ENCODE results near the gene AQP3.
"Not testable (repeated sequence)": the region's sequence is repeated elsewhere in the genome, so short reads cannot be mapped to it uniquely, and the experiment has no call there.

The AQP3 gene

DNA sequence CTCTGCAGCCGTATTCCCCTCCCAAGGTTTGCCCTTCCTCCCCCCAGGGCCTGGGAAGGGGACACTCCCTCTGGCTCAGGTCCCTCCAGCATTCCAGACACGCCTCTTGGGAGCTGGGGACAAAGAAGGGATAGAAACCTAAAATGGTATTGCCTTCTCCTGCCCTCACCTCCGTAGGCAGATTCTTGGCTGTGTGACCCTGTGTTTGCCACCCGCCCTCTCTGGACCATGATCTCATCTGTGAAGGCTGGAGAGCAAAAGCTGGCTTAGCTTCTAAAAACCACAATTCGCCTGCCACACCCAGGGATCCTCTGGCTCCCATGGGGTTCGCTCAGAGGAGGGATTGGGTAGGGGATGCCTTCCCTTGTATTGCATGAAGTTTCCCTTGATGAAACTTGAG is 7.7 kb downstream of the AQP3 start:
- FAIRE-seq, result no peak

DNA sequence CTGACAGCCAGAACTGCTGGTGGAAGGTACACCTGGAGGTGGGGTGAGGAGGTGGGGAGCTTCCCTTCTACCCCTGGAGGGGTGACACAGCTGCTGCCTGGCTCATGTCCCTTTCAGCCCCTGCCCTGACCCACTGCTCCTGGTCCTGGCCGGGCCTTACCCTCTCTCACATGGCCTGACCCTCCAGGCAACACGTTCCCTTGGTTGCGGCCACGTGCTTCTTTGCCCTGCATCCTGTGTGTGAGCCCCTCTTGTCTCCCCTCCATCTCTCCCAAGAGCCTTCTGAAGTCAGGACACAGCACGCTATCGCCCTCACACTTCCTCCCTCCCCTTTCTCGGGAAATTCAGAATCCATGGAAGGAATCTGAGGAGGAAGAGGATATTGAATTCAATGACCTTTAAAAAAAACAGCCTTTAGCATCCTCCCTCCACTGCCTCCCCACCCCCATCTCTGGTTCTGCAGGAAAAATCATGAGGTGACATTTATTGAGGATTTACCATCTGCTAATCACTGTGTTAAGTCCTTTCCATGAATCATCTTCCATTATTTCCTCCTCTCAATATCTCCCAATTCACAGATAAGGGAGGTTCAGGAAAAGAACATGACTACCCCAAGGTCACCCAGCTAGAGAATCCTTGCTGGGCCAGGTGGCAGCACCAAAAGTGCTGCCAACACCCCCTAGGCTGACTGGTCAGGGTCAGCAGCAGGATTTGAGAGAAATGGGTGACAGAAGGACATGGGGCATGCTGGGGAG is 8.3 kb downstream of the AQP3 start:
- no peak for FAIRE-seq

DNA sequence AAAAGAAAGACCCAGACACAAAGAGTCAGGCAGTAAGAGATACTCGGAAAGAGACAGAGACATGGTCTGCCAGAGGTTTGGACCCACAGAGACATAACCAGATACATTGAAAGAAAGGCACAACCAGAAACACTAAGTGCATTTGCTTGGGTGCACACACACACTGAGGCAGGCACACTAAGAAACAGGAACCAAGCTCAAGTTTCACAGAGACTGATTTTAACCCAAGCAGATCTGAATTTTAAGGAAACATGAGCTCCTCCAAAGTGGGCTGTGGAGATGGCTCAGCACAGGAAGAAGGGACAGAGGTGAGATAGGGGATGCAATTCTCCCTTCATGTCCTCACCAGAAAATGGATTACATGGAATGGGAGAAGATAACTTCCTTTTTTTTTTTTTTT is 9.5 kb downstream of the AQP3 start:
- no peak for FAIRE-seq

DNA sequence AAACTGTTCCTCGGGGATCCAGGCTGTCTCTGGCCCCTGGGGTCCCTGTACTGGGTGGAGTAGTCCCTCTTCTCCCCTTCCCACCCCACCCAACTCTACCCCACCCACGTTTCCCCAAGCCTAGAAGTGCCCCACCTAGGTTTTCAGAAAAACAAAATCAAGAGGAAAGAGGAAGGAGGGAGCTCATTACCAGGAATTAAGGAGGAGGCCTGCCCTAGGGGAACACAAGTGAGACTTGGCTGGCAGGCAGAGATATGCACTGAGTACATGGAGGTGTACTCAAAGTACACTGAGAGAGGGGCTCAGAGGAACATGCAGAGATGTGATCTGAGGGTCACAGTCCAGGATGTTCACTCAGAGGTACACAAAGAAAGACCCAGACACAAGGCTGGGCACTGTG is 10.2 kb downstream of the AQP3 start:
- no peak for FAIRE-seq

DNA sequence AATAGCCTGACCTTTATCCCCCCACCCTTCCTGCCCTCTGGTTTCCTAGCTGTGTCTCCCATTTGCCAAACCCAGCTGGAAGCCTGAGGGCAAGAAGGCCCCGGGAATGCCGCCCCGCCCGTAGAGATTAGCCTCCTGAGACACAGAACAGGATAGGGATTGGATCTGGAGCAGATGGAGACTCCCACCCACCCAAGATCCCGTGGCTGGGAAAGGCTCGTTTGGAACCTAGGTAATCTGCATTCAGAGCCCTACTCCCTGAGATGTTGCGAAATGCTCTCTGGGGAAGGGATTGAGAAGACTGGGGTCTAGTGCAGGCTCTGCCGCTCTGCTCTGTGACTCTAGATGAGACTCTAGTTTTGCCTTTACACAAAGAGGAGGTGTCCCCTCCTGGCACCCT is 10.9 kb downstream of the AQP3 start:
- FAIRE-seq, result no peak

DNA sequence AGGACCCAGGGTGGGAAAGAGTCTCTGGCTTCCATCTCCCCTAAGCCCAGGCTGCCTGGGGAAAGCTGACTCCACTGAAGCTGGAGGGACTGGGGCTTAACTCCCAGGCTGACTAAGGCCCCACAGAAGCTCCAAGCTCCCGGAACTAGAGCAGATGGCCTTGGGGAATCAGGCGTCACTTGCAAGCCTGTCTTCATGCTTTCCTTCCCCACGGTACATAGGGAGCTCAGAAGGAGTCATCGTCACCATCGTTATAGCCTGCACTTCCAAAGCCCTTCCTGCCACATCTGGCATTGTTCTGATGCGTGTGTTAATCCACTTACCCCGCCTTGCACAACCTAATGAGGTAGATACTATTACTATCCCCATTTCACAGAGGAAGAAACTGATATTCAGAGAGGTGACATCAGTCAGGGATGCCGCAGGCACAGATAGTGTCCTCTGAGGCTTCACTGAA is 11.5 kb downstream of the AQP3 start:
- no peak for FAIRE-seq

DNA sequence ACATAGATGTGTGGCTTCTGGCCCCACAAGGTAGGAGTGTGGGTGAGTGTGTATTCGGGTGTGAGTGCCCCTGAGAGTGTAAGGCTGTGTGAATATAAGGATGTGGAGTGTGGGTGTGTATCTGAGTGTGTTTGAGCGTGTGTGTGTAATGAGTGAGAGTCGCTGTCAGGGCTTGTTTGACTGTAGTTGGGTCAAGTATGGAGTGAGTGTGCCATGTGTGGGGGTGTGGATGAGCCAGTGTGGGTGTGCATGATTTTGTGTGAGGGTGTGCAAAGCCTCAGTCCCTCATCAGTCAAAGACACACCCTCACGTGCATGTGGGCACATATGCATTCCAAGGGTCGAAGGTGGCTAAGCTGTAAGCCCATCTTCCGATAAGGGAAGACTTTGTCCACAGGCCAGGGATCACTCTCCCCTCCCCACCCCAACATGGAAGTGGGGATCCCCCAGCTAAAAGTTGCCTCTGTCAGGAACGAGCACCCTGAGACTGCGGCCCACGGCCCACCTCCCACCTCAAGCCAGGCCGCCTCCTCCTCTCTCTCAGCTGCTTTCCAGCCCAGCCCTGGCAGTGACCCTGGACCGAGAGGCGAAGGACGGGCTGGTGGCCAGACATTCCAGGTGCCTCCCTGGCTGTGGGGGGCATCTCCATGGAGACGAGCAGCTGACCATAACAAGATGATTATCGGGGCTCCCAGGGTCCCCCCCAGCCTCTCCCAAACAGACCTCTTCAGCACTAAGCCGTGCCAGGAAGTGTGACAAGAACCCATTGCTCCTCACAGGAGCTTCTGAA is 12.9 kb downstream of the AQP3 start:
- no peak for FAIRE-seq

DNA sequence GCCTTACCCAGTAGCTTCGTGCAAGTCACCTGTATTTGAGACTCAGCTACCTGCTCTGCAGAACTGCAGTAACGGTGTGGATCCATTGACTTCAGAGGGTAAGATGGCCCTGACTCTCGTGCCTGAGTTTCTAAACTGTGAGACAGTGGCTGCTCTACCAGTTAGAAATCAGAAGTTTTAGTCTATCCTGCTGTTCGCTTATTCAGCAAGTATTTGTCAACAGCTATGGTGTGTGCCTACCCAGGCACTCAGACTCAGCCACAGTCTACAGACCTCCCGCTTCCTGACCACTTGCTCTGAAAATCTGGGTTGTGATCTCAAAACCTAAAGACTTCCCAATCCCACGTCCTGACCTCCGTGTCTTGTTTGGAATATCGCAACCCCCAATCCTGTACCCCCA is 13.5 kb downstream of the AQP3 start:
- FAIRE-seq, result no peak

DNA sequence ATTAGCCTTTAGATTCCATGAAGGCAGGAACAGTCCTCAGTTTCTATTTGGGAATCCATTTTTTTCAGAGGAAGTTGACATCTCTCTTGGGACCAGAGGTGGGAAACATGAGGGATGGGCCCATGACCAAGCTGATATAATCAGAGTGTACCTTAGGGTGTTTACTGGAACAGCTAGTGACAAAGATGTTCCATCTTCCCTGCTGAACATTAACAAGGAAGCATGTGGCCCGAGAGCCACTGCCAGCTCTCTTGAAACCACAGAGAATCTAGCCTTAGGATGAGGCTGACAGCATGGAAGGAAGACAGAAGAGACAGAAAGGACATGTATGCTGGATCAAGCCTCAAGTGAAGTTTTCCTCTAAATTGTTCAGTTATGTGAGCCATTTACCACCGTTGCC is 16.0 kb downstream of the AQP3 start:
- no peak for FAIRE-seq

DNA sequence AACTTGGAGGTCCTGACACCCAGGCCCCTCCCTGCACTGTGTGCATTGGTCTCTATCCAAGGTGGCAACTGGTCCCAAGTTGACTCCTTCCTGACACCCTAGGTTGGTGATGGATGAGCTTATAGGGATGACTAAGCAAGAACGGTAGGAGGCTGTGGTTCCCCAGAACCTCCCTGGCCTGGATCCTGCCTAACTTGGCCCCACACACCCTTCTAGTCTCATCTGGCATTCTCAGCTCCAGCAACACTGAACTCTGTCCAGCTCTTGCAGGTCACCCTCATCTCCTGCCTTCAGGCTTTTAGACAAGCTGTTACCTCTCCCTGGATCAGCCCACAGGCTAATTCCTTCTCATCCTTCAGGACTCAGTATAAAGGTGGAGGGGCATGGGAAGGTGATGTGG is 16.5 kb downstream of the AQP3 start:
- no peak for FAIRE-seq

DNA sequence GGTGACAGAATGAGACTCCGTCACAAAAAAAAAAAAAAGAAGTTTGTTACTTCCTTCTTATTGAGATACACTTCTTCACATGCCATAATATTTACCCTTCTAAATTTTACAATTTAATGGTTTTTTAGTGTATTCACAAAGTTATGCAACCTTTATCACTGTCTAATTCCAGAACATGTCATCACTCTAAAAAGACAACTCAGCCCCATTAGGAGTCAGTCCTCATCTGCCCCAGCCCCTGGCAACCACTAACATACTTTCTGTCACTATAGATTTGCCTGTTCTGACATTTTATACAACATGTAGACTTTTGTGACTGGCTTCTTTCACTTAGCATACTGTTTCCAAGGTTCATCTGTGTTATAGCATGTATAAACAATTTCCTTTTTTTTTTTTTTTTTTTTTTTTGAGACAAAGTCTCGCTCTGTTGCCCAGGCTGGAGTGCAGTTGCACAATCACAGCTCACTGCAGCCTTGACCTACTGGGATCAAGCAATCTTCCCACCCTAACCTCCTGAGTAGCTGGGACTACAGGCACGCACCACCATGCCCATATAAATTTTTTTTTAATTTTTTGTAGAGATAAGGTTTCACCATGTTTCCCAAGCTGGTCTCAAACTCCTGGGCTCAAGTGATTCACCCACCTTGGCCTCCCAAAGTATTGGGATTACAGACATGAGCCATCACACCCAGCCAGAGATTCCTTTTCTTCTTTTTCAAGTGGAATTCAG is 18.0 kb downstream of the AQP3 start:
- no peak for FAIRE-seq

DNA sequence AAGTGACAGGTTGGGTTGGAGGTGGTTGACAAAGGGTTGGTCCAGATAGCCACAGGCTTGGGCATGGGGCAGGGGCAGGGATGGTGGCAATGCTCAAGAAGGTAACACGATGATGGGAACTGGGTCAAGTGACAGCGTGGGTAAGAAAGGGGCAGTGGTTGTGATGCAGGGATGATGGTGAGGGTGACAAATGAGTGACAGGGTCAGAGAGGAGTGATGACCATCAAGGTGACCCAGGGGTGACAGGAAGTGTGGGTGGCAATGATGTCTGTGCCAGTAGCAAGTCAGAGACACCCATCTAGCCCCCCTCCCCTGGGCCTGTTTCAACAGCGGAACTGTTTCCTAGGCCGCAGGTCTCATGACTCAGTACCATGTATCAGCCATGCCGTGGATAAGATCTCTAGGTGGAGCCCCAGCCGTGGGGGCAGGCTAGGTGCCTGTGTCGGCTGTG is 20.5 kb downstream of the AQP3 start:
- FAIRE-seq, result no peak

DNA sequence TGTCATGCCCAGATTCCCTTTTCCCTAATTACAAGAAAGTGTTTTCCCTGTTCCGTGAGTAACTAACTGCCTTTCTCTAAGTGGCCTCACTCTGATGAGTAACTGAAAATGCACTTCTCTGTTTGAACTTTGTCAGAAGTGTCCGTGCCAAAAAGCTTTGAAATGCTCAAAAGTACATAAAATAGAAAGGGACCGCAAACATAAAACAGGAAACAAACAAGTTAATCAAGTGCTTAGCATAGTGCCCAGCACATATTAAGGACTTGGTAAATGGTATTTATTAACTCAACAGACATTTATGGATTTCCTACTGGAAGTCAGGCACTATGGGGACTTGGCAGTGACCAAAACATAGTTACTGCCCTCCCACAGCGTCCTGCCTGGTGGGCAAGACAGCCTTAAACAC is 22.3 kb downstream of the AQP3 start:
- FAIRE-seq, result no peak

DNA sequence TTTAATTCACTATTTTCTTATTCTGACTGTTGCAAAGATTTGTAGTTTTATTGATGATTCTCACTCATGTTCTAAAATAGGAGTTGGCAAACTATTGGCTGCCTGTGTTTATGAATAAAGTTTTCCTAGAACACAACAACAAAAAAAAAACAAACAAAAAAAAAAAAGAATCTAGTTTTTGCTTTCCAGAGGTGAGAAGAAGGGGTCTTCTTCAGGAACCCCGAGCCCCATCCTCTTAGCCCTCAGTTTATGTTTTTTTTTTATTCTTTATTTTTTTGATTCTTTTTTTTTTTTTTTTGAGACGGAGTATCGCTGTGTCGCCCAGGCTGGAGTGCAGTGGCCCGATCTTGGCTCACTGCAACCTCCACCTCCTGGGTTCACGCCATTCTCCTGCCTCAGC is 22.9 kb downstream of the AQP3 start:
- not testable (repeated sequence) for FAIRE-seq

DNA sequence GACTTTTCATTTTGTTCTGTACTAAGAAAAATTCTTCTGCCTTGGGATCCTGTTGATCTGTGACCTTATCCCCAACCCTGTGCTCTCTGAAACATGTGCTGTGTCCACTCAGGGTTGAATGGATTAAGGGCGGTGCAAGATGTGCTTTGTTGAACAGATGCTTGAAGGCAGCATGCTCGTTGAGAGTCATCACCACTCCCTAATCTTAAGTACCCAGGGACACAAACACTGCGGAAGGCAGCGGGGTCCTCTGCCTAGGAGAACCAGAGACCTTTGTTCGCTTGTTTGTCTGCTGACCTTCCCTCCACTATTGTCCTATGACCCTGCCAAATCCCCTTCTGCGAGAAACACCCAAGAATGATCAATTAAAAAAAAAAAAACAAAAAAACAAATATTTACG is 23.4 kb downstream of the AQP3 start:
- FAIRE-seq, result not testable (repeated sequence)

DNA sequence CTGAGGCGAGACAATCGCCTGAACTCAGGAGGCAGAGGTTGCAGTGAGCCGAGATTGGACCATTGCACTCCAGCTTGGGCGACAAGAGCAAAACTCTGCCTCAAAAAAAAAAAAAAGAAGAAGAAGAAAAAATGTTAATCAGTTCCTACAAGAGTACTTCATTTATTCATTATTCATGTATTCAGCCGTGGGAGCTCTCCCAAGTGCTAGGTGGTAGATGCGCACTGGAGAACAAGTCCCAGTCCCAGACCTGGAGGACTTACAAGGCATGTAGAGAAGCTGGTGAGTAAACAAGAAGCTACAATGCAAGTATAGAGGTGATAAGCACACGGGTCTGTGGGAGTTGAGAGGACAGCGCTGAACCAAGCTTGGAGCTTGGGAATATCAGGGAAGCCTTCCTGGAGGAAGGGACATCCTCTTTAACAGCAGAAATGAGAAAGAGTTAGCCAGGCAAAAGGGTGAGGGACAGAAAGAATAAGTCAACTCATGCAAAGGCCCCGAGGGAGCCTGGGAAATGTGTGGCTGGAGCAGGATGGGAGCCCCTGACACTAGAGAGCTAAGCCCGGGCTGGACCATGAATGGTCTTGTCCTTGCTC is 27.6 kb downstream of the AQP3 start:
- no peak for FAIRE-seq

DNA sequence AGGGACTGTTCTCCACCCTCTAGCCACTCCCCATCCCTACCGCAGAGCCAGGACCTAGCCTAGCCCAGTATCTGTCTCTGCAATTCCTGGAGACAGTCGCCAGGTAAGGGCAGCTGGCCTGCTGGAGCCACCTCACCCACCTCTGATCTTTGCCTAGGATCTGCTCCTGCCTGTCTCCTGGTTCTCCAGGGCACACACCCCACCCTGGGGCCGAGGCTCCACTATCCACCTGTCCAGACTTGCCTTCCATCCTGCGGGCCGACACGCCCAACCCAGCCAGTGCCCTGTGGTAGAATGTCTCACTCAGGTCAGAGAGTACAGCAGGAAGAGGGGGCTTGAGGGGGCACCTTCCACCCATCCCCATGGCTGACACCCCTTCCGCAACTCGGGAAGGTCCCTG is 29.3 kb downstream of the AQP3 start:
- FAIRE-seq, result no peak

DNA sequence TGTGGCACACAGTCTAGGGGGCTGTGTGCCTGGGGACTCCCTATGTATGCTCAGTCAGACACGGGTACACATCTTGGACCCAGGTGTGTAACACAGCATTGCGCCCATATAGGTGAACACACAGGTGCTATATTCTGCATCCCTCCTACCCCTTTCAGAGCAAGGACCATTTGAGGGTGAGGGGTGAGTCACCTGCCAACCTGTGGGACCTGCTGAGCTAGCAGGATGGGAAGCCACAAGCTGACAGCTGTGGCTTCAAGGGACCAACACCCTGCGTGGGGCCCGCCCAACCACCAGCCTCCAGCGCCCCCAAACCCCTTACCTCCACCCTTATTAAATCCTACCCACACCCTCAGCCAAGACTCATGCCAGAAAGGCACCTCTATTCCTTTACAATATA is 30.4 kb downstream of the AQP3 start:
- no peak for FAIRE-seq

DNA sequence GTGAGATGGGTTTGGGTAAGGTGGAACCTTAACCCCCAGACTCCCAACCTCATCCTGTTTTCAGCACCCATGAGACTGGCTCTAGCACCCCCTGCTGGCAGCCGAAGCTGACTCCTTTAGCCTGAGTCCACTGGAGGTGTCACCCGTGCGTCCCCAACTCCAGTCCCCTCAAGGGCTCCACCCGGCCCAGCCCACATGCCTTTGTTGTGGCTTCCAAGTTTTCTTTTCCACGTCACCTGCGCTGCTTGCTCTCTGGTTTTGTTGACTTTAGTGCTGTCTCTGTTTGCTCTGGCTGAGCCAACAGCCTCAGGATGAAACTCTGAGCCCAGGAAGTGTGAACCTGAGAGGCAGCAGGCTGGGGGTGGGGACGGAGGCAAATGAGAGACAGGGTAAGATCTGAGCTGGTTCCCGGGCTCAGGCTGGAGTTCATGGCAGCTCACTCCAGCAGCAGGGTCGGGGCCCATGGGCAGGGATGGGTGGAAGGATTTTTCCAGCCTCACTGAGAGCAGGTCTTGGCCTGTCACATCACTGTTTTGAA is 31.8 kb downstream of the AQP3 start:
- FAIRE-seq, result no peak

DNA sequence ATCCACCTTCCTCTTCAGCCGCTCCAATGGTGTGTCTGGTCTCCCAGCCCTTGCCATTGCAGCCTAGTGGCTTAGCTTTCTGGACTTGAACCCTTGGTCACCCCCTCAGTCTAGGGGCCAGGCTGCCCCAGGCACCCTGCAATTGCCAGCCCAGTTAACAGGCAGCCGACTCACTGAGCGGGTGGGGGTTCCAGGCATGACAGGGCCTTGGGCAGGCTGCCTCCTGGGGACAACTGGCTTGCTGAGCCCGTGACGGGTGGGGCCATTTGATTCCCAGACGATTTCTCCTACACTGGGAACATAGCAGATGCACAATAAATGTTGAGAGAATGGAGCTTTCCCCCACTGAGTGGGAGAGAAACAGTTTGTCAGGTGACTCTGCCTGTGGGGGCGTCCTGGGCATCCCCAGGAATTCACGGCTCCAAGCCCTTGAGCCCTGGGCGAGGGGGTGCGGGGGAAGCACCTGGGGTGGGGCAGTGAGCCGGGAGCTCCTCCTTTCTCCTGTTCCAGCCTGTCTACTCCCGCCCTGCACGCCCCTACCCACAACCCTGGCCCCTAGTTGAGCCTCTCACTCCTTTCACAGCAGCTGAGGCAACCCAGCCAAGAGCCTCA is 32.4 kb downstream of the AQP3 start:
- FAIRE-seq, result no peak

DNA sequence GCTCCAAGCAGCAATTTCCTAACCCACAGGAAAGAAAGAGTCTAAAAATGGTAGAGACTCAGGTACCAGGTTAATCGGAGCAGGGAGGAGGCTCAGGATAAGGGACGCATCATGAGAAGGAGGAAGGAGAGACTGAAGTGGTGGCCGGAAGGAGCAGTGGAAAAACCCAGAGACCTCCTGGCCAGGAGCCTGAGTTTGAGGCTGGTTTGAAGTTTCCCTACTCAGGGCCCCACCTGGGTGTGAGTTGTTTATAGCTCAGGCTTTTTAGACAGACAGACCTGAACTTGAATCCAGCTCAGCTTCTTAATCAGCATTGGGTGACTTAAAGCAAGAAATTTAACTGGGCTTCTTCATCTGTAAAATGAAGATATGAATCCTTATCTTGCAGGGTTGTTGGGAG is 33.1 kb downstream of the AQP3 start:
- no peak for FAIRE-seq

DNA sequence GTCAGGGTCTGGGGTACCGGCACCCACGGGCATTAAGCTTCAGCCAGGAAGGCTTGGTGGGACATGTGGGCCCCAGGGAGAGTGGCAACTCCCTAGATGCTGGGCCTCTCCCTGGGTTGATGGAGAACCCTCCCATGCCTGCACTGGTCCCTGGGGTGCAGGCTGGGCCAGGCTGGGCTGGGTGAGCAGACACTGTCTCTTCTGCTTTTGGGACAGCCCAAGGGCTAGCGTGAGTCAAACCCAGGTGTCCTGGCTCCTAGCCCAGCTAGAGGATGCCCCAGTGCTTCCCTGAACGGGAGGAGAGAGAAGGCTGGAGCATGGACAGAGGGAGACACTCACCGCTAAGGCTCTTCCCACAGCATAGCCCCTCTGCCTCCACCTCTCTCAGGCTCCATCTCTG is 39.3 kb downstream of the AQP3 start:
- FAIRE-seq, result no peak

DNA sequence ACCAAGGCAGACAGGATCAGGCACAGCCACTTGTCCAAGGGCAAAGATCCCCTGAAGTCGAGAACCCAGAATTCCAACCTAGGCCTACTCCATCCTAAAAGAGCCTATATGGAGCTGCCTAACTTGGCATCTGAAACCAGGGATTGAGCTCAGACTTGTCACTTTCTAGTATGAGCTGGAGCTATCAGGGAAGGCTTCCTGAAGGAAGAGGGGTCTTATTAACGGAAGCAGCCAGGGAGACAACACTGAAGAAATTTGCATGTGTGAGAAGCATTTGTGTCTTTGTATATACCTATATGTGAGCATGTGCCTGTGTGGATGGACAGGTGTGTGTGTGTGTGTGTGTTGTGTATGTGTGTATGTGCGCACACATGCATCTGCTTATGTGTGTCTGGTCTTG is 40.3 kb downstream of the AQP3 start:
- FAIRE-seq, result no peak
